Sigmoid colon (tissue), 4 donors: Measurements from ENCODE around the gene CBFA2T2.

Source experiments
- CTCF ChIP-seq, 4 experiments: fragments of 450-650 bp in 3 of 4; fragments of 200-600 bp in 1 of 4; IDR thresholded peaks; one replicate each; pipeline ENCODE4 v1.5.1; 2016 to 2019; ENCODE audit warnings: antibody characterized with exemption in 4 of 4, mild to moderate bottlenecking in 3 of 4, moderate library complexity in 2 of 4
- EP300 ChIP-seq, 4 donors: sonication (generic); formaldehyde crosslinking; IDR thresholded peaks; one replicate each; pipeline ENCODE4 v1.6.1; 2017; ENCODE audit warnings: antibody characterized with exemption in 4 of 4
- POLR2A ChIP-seq, 2 donors: fragments of 450-650 bp; IDR thresholded peaks; one replicate each; pipeline ENCODE4 v1.6.1; 2016; ENCODE audit warnings: antibody characterized with exemption in 2 of 2, mild to moderate bottlenecking in 2 of 2, moderate library complexity in 2 of 2

GRCh38 chr20:33679758-33680485 lies 190.0 kb downstream of the CBFA2T2 start:
- TF ChIP-seq CTCF (IDR thresholded peaks at IDR 0.05) (no peak), POLR2A (IDR thresholded peaks at IDR 0.05) (no peak), EP300 (IDR thresholded peaks at IDR 0.05) (no peak)
